NB4 (cell line): ENCODE data around the gene ASCC1.
"Not testable (repeated sequence)": the region's sequence is repeated elsewhere in the genome, so short reads cannot be mapped to it uniquely, and the experiment has no call there.

Experiments
- DNase-seq: peaks from one replicate; pipeline ENCODE4 v3.0.0; 2010; ENCODE audit warnings: low read depth
- H3K4me3 ChIP-seq: one replicate; pipeline ENCODE4 v1.5.1; 2011; ENCODE audit warnings: mild to moderate bottlenecking, low read depth, low read length, moderate library complexity
- MYC ChIP-seq: IDR thresholded peaks from 2 replicates; pipeline ENCODE4 v1.6.1; 2011; ENCODE audit warnings: low read depth, low read length
- POLR2A ChIP-seq: IDR thresholded peaks from 2 replicates; pipeline ENCODE4 v1.6.1; 2011; ENCODE audit warnings: mild to moderate bottlenecking; ENCODE audit not compliant: insufficient read length; ENCODE audit errors: extremely low read depth
- TF ChIP-seq, protein P1 (sequence below): IDR thresholded peaks from 2 replicates; pipeline ENCODE4 v1.6.1; 2011; ENCODE audit warnings: low read depth, low read length
- TF ChIP-seq, protein P2 (sequence below): IDR thresholded peaks from one replicate; pipeline ENCODE4 v1.5.1; 2012; ENCODE audit warnings: low read depth, low read length

Gene ASCC1

DNA sequence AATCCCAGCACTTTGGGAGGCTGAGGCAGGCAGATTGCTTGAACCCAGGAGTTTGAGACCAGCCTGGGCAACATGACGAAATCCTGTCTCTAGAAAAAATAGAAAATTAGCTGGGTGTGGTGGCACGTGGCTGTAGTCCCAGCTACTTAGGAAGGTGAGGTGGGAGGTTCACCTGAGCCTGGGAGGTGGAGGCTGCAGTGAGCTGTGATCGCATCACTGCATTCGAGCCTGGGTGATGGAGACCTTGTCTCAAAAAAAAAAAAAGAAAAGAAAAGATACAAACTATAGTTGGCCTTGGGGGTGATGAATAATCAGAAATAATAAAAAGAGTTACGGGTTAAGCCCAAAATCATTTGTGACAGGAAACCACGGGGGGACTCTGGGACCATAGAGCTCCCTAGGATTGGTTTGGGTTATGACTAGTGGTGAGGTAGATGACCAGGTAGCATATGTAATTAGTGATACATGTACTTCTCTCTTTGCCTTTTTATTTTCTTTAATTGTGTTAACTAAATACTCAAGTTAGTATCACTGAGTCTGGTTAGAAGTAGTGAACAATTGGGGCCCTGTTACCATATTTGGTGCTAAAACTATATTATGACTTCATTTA is 10.4 kb upstream of the ASCC1 start:
- no peak for DNase-seq
- TF ChIP-seq, protein P1, sequence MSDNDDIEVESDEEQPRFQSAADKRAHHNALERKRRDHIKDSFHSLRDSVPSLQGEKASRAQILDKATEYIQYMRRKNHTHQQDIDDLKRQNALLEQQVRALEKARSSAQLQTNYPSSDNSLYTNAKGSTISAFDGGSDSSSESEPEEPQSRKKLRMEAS: no peak
- TF ChIP-seq POLR2A (no peak), MYC (no peak)
- TF ChIP-seq, protein P2, sequence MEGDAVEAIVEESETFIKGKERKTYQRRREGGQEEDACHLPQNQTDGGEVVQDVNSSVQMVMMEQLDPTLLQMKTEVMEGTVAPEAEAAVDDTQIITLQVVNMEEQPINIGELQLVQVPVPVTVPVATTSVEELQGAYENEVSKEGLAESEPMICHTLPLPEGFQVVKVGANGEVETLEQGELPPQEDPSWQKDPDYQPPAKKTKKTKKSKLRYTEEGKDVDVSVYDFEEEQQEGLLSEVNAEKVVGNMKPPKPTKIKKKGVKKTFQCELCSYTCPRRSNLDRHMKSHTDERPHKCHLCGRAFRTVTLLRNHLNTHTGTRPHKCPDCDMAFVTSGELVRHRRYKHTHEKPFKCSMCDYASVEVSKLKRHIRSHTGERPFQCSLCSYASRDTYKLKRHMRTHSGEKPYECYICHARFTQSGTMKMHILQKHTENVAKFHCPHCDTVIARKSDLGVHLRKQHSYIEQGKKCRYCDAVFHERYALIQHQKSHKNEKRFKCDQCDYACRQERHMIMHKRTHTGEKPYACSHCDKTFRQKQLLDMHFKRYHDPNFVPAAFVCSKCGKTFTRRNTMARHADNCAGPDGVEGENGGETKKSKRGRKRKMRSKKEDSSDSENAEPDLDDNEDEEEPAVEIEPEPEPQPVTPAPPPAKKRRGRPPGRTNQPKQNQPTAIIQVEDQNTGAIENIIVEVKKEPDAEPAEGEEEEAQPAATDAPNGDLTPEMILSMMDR: no peak
- H3K4me3 ChIP-seq: no peak overlapping the region

DNA sequence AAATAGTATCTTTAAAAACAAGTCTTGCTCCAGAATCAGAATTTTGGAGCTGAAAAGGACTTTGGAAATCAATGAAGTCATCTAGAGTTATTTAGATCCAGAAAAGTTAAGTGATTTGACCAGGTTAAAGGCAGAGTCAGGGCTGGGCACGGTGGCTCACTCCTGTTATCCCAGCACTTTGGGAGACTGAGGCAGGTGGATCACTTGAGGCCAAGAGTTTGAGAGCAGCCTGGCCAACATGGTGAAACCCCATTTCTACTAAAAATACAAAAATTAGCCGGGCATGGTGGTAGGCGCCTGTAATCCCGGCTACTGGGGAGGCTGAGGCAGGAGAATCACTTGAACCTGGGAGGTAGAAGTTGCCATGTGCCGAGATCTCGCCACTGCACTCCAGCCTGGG is 8.1 kb upstream of the ASCC1 start:
- H3K4me3 ChIP-seq, DNase-seq: not testable (repeated sequence)

DNA sequence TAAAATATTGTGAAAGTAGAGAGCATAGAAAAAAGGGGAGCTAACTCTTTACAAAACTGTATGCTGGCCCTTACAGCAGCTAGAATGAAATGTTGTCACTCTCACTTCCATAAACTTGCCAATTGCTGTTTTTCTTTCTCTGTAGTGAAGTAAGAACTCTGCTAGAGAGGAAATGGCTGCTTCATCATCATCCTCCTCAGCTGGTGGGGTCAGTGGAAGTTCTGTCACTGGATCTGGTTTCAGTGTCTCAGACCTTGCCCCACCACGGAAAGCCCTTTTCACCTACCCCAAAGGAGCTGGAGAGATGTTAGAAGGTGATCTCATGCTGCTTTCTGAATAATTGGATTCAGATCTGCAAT is 7.6 kb upstream of the ASCC1 start:
- TF ChIP-seq, protein P2: no peak
- TF ChIP-seq, protein P1: no peak
- TF ChIP-seq MYC (no peak), POLR2A (no peak)
- no peak overlapping the region for H3K4me3 ChIP-seq
- DNase-seq: no peak

DNA sequence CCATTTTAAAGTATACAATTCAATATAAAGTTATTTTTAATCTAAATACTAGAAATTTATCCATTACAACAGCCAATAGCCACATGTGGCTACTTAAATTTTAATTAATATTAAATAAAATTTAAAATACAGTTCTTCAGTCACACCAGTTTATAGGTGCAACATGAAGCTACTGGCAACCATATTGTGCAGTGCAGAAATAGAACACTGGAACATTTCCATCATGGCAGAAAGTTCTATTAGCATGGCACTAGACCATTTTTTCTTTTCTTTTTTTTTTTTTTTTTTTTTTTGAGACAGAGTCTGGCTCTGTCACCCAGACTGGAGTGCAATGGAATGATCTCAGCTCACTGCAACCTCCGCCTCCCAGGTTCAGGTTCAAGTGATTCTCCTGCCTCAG is 5.2 kb upstream of the ASCC1 start:
- DNase-seq: no peak
- no peak overlapping the region for H3K4me3 ChIP-seq
- TF ChIP-seq POLR2A: no peak
- TF ChIP-seq, protein P1: no peak
- TF ChIP-seq, protein P2: no peak
- TF ChIP-seq MYC: no peak

DNA sequence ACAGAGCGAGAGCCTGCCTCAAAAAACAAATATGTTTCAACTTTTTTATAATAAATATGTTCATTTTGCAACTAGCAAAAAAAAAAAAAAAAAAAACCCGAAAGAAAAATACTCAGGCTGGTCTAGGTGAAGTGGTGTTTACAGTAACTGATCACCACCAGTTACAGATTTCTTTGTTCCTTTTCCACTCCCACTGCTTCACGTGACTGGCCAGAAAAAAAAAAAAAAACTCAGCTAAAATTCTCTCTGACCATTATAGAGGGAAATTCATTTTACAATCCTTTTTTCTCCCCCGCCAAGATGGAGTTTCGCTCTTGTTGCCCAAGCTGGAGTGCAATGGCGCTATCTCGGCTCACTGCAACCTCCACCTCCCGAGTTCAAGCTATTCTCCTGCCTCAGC is 4.6 kb upstream of the ASCC1 start:
- DNase-seq: no peak
- TF ChIP-seq MYC: no peak
- TF ChIP-seq POLR2A: no peak
- TF ChIP-seq, protein P1: no peak
- TF ChIP-seq, protein P2: no peak
- H3K4me3 ChIP-seq: no peak overlapping the region

DNA sequence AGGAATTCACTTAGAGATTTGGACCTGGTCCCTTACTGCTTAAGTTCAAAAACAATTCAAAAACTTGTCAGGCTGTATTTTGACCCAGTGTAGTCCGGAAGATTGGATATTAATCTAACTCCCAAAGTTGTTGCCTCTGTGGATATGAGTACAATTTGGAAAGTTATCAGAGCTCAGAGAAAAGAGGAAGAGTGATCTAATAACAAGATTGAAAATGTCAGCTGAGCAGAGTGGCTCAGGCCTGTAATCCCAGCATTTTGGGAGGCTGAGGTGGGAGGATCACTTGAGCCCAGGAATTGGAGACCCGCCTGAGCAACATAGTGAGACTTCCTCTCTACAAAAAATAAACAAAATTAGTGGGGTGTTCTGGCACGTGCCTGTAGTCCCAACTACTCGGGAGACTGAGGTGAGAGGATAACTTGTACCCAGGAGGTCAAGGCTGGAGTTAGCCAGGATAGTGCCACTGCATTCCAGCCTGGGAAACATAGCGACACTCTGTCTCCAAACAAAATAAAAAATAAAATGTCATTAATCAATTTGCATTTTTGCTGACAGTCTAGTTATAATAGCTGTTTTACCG is 3.2 kb upstream of the ASCC1 start:
- TF ChIP-seq, protein P1: no peak
- TF ChIP-seq, protein P2: no peak
- TF ChIP-seq MYC: no peak
- no peak for TF ChIP-seq POLR2A
- no peak overlapping the region for H3K4me3 ChIP-seq

More for the DNA sequence above, 3.2 kb upstream of the ASCC1 start:
- no peak for DNase-seq
